ENCODE data around the gene OR1F1.

Gene OR1F1

GRCh38 chr16:3248596-3248995 lies 60.6 kb downstream of the OR1F1 start:
- no peak for TF ChIP-seq ARNTL (CRISPR knock-in tag; IDR thresholded peaks at IDR 0.05; ENCODE audit: borderline replicate concordance, low read depth)
- ATAC-seq, result no peak

GRCh38 chr16:3249020-3249419 lies 61.0 kb downstream of the OR1F1 start:
- ATAC-seq, result no peak
- no peak for TF ChIP-seq ESRRG (CRISPR knock-in tag; IDR thresholded peaks at IDR 0.05)
- TF ChIP-seq ZFP30 (CRISPR knock-in tag; IDR thresholded peaks at IDR 0.05), result no peak
- TF ChIP-seq CSRNP3 (CRISPR knock-in tag; IDR thresholded peaks at IDR 0.05), result no peak
- no peak for TF ChIP-seq PPARA (CRISPR knock-in tag; IDR thresholded peaks at IDR 0.05; ENCODE audit: borderline replicate concordance)
- TF ChIP-seq ZFP3 (CRISPR knock-in tag; IDR thresholded peaks at IDR 0.05), result no peak
- no peak for TF ChIP-seq GLIS3 (CRISPR knock-in tag; IDR thresholded peaks at IDR 0.05)
- TF ChIP-seq SNAI2 (CRISPR knock-in tag; IDR thresholded peaks at IDR 0.05), result no peak
- no peak for TF ChIP-seq ISL1 (CRISPR knock-in tag; IDR thresholded peaks at IDR 0.05)

- no peak for ATAC-seq
- TF ChIP-seq ZFP3 (CRISPR knock-in tag; IDR thresholded peaks at IDR 0.05), result no peak
- no peak for TF ChIP-seq PATZ1 (CRISPR knock-in tag; IDR thresholded peaks at IDR 0.05; ENCODE audit: borderline replicate concordance)
- TF ChIP-seq ZC3H10 (CRISPR knock-in tag; IDR thresholded peaks at IDR 0.05), result no peak
- no peak for TF ChIP-seq ZFP30 (CRISPR knock-in tag; IDR thresholded peaks at IDR 0.05)
- no peak for TF ChIP-seq ARNTL (CRISPR knock-in tag; IDR thresholded peaks at IDR 0.05; ENCODE audit: borderline replicate concordance, low read depth)
These were observed 61.4 kb downstream of the OR1F1 start for GRCh38 chr16:3249451-3249850.

- no peak for ATAC-seq
- TF ChIP-seq BACH2 (CRISPR knock-in tag; IDR thresholded peaks at IDR 0.05; ENCODE audit: borderline replicate concordance) (no peak), SNAI2 (CRISPR knock-in tag; IDR thresholded peaks at IDR 0.05) (no peak), ISL1 (CRISPR knock-in tag; IDR thresholded peaks at IDR 0.05) (no peak), ZFP30 (CRISPR knock-in tag; IDR thresholded peaks at IDR 0.05) (no peak), PPARA (CRISPR knock-in tag; IDR thresholded peaks at IDR 0.05; ENCODE audit: borderline replicate concordance) (no peak), RARB (CRISPR knock-in tag; IDR thresholded peaks at IDR 0.05) (no peak)
These were observed 65.0 kb downstream of the OR1F1 start for GRCh38 chr16:3252967-3253366.

GRCh38 chr16:3254309-3254708 lies 66.3 kb downstream of the OR1F1 start:
- TF ChIP-seq OSR1 (CRISPR knock-in tag; IDR thresholded peaks at IDR 0.05) (no peak), RARB (CRISPR knock-in tag; IDR thresholded peaks at IDR 0.05) (no peak), ZNF8 (CRISPR knock-in tag; IDR thresholded peaks at IDR 0.05) (no peak), CSDC2 (CRISPR knock-in tag; IDR thresholded peaks at IDR 0.05) (no peak)
- no peak for ATAC-seq
